ENCODE results near the gene PTPRT.

The PTPRT gene

DNA sequence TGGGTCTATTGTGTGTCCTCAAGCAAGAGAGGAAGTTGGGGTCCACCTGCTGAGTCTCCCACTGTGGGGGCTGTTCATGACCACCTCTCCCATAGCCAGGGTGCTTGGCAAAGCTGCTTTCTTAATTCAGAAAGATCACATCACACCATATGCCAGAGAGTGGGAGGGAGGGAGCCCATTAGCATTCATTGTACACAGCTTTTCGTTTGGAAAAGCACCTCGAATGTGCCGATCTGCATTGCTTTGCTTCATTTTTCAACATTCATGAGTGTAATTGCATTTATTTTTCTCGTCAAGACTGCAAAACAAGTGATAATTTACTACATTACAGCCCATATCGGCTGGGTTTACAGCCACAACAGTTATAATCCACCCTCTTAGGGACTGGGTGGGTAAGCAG lies 327.3 kb downstream of the PTPRT start:
- H3K4me3 ChIP-seq (ENCODE audit: low read length): no peak overlapping the region
- H3K9ac ChIP-seq (ENCODE audit: low read length): no peak overlapping the region
- DNase-seq (ENCODE audit: low read depth): no peak
- H3K9me3 ChIP-seq (ENCODE audit: control insufficient read depth, low read length): no peaks in the 10 kb centered on the region
- no peaks in the 10 kb centered on the region for H3K4me1 ChIP-seq (ENCODE audit: control insufficient read depth, insufficient read depth, low read length)
- H3K36me3 ChIP-seq (ENCODE audit: control insufficient read depth, insufficient read depth, low read length, severe bottlenecking): no peaks in the 10 kb centered on the region
- no peaks in the 10 kb centered on the region for H3K27me3 ChIP-seq (replicated peaks; ENCODE audit: control insufficient read depth, insufficient read depth, low read length)

DNA sequence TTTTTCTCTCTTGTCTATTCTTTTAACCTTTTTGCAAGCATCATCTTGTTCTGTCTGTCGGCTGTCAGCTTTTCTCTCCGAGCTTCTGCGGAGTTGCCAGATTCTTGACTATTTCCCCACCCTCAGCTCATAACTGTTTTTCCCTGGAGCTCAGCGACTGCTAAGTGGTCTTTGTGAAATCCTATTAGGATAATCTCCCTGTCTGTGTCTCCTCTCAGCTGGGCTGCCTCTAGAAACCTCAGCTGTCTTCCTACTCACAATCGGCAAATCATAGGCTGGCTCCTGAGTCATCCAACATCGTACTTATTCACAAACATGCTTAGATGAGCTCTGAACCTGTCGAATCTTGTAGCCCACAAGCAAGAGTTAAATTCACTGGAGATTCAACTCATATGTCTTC lies 332.3 kb downstream of the PTPRT start:
- H3K4me3 ChIP-seq (ENCODE audit: low read length): no peak overlapping the region

GRCh38 chr20:42855896-42856295 lies 333.8 kb downstream of the PTPRT start:
- Histone ChIP-seq H3K4me1 (ENCODE audit: control insufficient read depth, insufficient read depth, low read length) (no peaks in the 10 kb centered on the region), H3K9ac (ENCODE audit: low read length) (no peak overlapping the region), H3K36me3 (ENCODE audit: control insufficient read depth, insufficient read depth, low read length, severe bottlenecking) (no peaks in the 10 kb centered on the region), H3K27me3 (replicated peaks; ENCODE audit: control insufficient read depth, insufficient read depth, low read length) (no peaks in the 10 kb centered on the region), H3K9me3 (ENCODE audit: control insufficient read depth, low read length) (no peaks in the 10 kb centered on the region), H3K4me3 (ENCODE audit: low read length) (no peak overlapping the region)
- no peak for DNase-seq (ENCODE audit: low read depth)

More for the DNA sequence above, 332.3 kb downstream of the PTPRT start:
- no peaks in the 10 kb centered on the region for H3K27me3 ChIP-seq (replicated peaks; ENCODE audit: control insufficient read depth, insufficient read depth, low read length)
- H3K4me1 ChIP-seq (ENCODE audit: control insufficient read depth, insufficient read depth, low read length): no peaks in the 10 kb centered on the region
- no peaks in the 10 kb centered on the region for H3K9me3 ChIP-seq (ENCODE audit: control insufficient read depth, low read length)
- no peak for DNase-seq (ENCODE audit: low read depth)
- no peaks in the 10 kb centered on the region for H3K36me3 ChIP-seq (ENCODE audit: control insufficient read depth, insufficient read depth, low read length, severe bottlenecking)
- no peak overlapping the region for H3K9ac ChIP-seq (ENCODE audit: low read length)

DNA sequence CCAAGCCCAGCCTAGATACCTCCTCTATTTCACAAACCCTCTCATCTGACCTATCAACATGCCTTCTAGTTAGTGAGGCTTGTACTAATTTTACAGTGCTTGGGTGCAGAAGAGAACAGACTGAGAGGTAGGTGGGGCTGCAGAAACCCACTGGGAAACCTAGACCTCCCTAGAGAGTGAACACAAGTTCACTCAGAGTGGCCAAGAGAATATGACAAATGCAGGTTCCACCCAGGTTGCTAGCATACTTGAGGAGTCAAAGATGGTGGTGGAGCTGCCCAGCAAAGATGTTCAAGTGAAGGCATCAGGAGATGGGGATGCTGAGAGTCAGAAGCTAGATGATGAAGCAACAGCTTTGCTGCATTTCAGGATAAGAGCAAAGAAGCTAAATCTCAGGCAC lies 337.0 kb downstream of the PTPRT start:
- no peak overlapping the region for H3K9ac ChIP-seq (ENCODE audit: low read length)
- H3K4me3 ChIP-seq (ENCODE audit: low read length): no peak overlapping the region
- no peaks in the 10 kb centered on the region for H3K36me3 ChIP-seq (ENCODE audit: control insufficient read depth, insufficient read depth, low read length, severe bottlenecking)
- H3K27me3 ChIP-seq (replicated peaks; ENCODE audit: control insufficient read depth, insufficient read depth, low read length): no peaks in the 10 kb centered on the region
- DNase-seq (ENCODE audit: low read depth): no peak
- H3K9me3 ChIP-seq (ENCODE audit: control insufficient read depth, low read length): no peaks in the 10 kb centered on the region
- no peaks in the 10 kb centered on the region for H3K4me1 ChIP-seq (ENCODE audit: control insufficient read depth, insufficient read depth, low read length)

DNA sequence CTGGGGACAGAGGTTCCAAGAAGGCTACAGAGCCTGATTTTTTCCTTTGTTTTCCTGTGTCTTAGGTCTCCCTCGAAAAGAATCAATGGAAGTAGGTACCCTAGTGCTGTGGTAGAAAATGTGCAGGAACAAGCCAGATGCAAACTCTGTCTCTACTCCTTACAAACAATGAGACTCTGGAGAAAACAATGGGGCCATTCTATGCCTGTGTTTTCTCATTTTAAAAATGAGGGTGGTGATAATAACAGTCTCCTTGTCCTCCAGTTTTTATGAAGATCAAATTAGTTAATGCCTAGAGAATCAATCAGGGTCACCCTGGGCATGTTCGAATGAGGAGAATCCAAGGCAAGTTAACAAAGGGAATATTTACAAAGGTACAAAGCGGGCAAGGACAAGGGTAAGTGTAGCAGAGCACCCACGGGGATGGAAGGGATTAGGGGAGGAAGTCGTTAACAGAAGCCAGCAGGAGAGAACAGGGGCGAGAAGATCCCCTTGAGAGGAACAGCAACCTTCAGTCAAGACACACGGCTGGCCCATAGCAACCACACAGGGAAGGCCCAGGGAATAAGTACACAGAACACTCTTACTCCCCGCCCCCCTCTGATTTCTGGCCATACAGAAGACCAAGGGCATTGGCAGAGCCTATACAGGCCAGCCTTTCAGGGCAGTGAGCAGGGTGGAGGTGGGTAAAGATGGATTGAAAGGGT lies 342.8 kb downstream of the PTPRT start:
- Histone ChIP-seq H3K9ac (ENCODE audit: low read length) (no peak overlapping the region), H3K4me1 (ENCODE audit: control insufficient read depth, insufficient read depth, low read length) (no peaks in the 10 kb centered on the region), H3K36me3 (ENCODE audit: control insufficient read depth, insufficient read depth, low read length, severe bottlenecking) (no peaks in the 10 kb centered on the region), H3K4me3 (ENCODE audit: low read length) (no peak overlapping the region), H3K9me3 (ENCODE audit: control insufficient read depth, low read length) (peaks cover 4% of the 10 kb centered on the region), H3K27me3 (replicated peaks; ENCODE audit: control insufficient read depth, insufficient read depth, low read length) (no peaks in the 10 kb centered on the region)
- DNase-seq (ENCODE audit: low read depth): no peak

DNA sequence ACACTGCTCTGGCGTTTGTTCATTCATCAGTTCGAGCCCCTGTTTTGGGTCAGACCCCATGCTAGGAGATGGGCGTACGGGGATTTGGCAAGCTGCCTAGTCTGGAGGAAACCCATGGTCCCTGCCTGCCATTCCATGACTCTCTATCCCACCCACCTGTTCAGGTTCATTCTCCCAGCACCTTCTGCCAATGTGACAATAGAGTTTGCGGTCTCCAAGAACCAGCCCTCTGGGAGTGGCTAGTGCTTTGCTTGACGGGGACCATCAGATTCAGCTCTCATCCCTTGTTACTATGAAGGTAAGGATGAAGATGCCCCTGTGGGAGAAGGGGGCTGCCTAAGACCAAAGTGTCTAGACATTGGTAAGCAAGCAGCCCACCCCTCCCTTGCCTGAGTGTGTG lies 345.0 kb downstream of the PTPRT start:
- Histone ChIP-seq H3K4me1 (ENCODE audit: control insufficient read depth, insufficient read depth, low read length) (no peaks in the 10 kb centered on the region), H3K36me3 (ENCODE audit: control insufficient read depth, insufficient read depth, low read length, severe bottlenecking) (no peaks in the 10 kb centered on the region), H3K9ac (ENCODE audit: low read length) (no peak overlapping the region), H3K9me3 (ENCODE audit: control insufficient read depth, low read length) (peaks cover 4% of the 10 kb centered on the region), H3K4me3 (ENCODE audit: low read length) (no peak overlapping the region), H3K27me3 (replicated peaks; ENCODE audit: control insufficient read depth, insufficient read depth, low read length) (no peaks in the 10 kb centered on the region)
- DNase-seq (ENCODE audit: low read depth): no peak

DNA sequence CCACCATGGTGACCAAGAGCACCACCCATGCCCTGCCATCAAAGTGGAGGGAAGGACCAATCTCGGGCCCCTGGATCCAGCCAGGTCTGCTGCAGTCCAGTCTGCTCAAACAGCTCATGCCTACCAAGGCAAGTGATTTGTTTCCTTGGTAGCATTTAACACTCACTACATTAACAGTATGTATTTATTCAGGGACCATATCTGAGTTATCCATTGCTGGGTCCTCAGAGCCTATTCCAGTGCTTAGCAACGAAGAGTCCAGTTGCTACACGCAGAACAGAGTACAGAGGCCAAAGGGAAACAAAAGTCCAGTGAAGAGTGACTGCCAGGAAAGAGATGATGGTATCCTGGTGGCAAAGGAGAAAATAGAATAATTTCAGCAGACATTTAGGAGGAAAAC lies 352.2 kb downstream of the PTPRT start:
- no peaks in the 10 kb centered on the region for H3K36me3 ChIP-seq (ENCODE audit: control insufficient read depth, insufficient read depth, low read length, severe bottlenecking)
- no peak overlapping the region for H3K9ac ChIP-seq (ENCODE audit: low read length)
- no peak for DNase-seq (ENCODE audit: low read depth)

GRCh38 chr20:42836339-42836738 lies 353.4 kb downstream of the PTPRT start:
- no peak for DNase-seq (ENCODE audit: low read depth)
- Histone ChIP-seq H3K36me3 (ENCODE audit: control insufficient read depth, insufficient read depth, low read length, severe bottlenecking) (no peaks in the 10 kb centered on the region), H3K27me3 (replicated peaks; ENCODE audit: control insufficient read depth, insufficient read depth, low read length) (no peaks in the 10 kb centered on the region), H3K9me3 (ENCODE audit: control insufficient read depth, low read length) (no peaks in the 10 kb centered on the region), H3K9ac (ENCODE audit: low read length) (no peak overlapping the region), H3K4me3 (ENCODE audit: low read length) (no peak overlapping the region), H3K4me1 (ENCODE audit: control insufficient read depth, insufficient read depth, low read length) (no peaks in the 10 kb centered on the region)

More for the DNA sequence above, 352.2 kb downstream of the PTPRT start:
- Histone ChIP-seq H3K27me3 (replicated peaks; ENCODE audit: control insufficient read depth, insufficient read depth, low read length) (no peaks in the 10 kb centered on the region), H3K4me1 (ENCODE audit: control insufficient read depth, insufficient read depth, low read length) (no peaks in the 10 kb centered on the region), H3K4me3 (ENCODE audit: low read length) (no peak overlapping the region), H3K9me3 (ENCODE audit: control insufficient read depth, low read length) (no peaks in the 10 kb centered on the region)

- Histone ChIP-seq H3K27me3 (replicated peaks; ENCODE audit: control insufficient read depth, insufficient read depth, low read length) (no peaks in the 10 kb centered on the region), H3K9me3 (ENCODE audit: control insufficient read depth, low read length) (no peaks in the 10 kb centered on the region), H3K4me3 (ENCODE audit: low read length) (no peak overlapping the region), H3K4me1 (ENCODE audit: control insufficient read depth, insufficient read depth, low read length) (no peaks in the 10 kb centered on the region), H3K36me3 (ENCODE audit: control insufficient read depth, insufficient read depth, low read length, severe bottlenecking) (no peaks in the 10 kb centered on the region), H3K9ac (ENCODE audit: low read length) (no peak overlapping the region)
- no peak for DNase-seq (ENCODE audit: low read depth)
These were observed 381.8 kb downstream of the PTPRT start for GRCh38 chr20:42807876-42808275.

DNA sequence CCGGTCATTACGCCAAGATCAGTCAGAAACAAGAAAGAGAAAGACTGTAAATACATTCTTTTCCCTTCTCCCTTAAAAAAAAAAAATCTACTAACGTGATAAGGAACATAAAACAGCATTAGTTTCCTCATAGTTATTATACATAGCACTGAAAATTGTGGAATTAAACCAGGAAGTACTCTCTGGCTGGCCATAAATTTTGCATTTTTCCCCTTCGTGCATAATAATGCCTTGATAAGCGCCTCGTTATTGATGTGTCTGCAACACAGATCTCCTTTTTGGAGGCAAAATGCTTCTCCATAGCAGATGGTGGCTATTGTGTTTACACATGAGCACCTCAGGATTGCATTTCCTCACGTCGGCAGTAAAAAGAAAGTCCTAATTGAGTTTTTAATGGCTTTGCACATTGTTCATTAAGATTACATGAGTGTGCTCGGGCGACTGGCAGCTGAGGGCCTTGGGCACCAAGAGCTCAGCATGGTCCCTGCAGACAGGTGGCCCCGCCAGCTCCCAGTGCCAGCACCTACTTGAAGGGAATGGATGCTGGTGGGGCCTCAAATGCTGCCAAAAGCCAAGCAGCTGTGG lies 394.5 kb downstream of the PTPRT start:
- Histone ChIP-seq H3K4me3 (ENCODE audit: low read length) (no peak overlapping the region), H3K4me1 (ENCODE audit: control insufficient read depth, insufficient read depth, low read length) (no peaks in the 10 kb centered on the region)
- no peak for DNase-seq (ENCODE audit: low read depth)

GRCh38 chr20:42792052-42792451 lies 397.7 kb downstream of the PTPRT start:
- Histone ChIP-seq H3K4me1 (ENCODE audit: control insufficient read depth, insufficient read depth, low read length) (no peaks in the 10 kb centered on the region), H3K36me3 (ENCODE audit: control insufficient read depth, insufficient read depth, low read length, severe bottlenecking) (no peaks in the 10 kb centered on the region), H3K9ac (ENCODE audit: low read length) (no peak overlapping the region)

More for the DNA sequence above, 394.5 kb downstream of the PTPRT start:
- H3K9ac ChIP-seq (ENCODE audit: low read length): no peak overlapping the region
- H3K9me3 ChIP-seq (ENCODE audit: control insufficient read depth, low read length): no peaks in the 10 kb centered on the region
- no peaks in the 10 kb centered on the region for H3K27me3 ChIP-seq (replicated peaks; ENCODE audit: control insufficient read depth, insufficient read depth, low read length)
- H3K36me3 ChIP-seq (ENCODE audit: control insufficient read depth, insufficient read depth, low read length, severe bottlenecking): no peaks in the 10 kb centered on the region

GRCh38 chr20:42790111-42790510 lies 399.6 kb downstream of the PTPRT start:
- H3K36me3 ChIP-seq (ENCODE audit: control insufficient read depth, insufficient read depth, low read length, severe bottlenecking): no peaks in the 10 kb centered on the region
- H3K4me3 ChIP-seq (ENCODE audit: low read length): no peak overlapping the region
- H3K9me3 ChIP-seq (ENCODE audit: control insufficient read depth, low read length): no peaks in the 10 kb centered on the region

More at GRCh38 chr20:42792052-42792451, 397.7 kb downstream of the PTPRT start:
- no peak for DNase-seq (ENCODE audit: low read depth)
- Histone ChIP-seq H3K4me3 (ENCODE audit: low read length) (no peak overlapping the region), H3K27me3 (replicated peaks; ENCODE audit: control insufficient read depth, insufficient read depth, low read length) (no peaks in the 10 kb centered on the region), H3K9me3 (ENCODE audit: control insufficient read depth, low read length) (no peaks in the 10 kb centered on the region)

More at GRCh38 chr20:42790111-42790510, 399.6 kb downstream of the PTPRT start:
- Histone ChIP-seq H3K4me1 (ENCODE audit: control insufficient read depth, insufficient read depth, low read length) (no peaks in the 10 kb centered on the region), H3K27me3 (replicated peaks; ENCODE audit: control insufficient read depth, insufficient read depth, low read length) (no peaks in the 10 kb centered on the region), H3K9ac (ENCODE audit: low read length) (no peak overlapping the region)
- no peak for DNase-seq (ENCODE audit: low read depth)

Measured in adipocyte (in vitro differentiated cells).